ENCODE results near the gene OR51T1.

GRCh38 chr11:4890279-4890678 lies 8.6 kb downstream of the OR51T1 start:
- no peak for TF ChIP-seq POLR2A (IDR thresholded peaks at IDR 0.05; ENCODE audit: extremely low read depth, insufficient read length)
- TF ChIP-seq CTCF (IDR thresholded peaks at IDR 0.05; ENCODE audit: low read depth, low read length): no peak
- no peak for TF ChIP-seq MAX (IDR thresholded peaks at IDR 0.05; ENCODE audit: low read depth, low read length)

Measured in NB4 (cell line).